Neuronal stem cell (in vitro differentiated cells): ENCODE measurements around the gene IL12A.

Source experiments
- DNase-seq: peaks from one replicate; pipeline ENCODE4 v3.0.0-alpha.2; 2013; ENCODE audit warnings: low spot score
- H2AFZ ChIP-seq: one replicate; pipeline ENCODE4 v1.6.1; 2013; ENCODE audit warnings: mild to moderate bottlenecking, low read length, inconsistent platforms
- H2AK5ac ChIP-seq: 2 replicates; pipeline ENCODE4 v1.6.1; 2013; ENCODE audit warnings: low read depth, mild to moderate bottlenecking, inconsistent platforms, low read length, moderate library complexity, mixed read lengths
- H2BK120ac ChIP-seq: 2 replicates; pipeline ENCODE4 v1.6.1; 2013; ENCODE audit warnings: low read depth, mild to moderate bottlenecking, inconsistent platforms, low read length, moderate library complexity, mixed read lengths
- H2BK12ac ChIP-seq: one replicate; pipeline ENCODE4 v1.6.1; 2013; ENCODE audit warnings: low read length, inconsistent platforms
- H2BK15ac ChIP-seq: 2 replicates; pipeline ENCODE4 v1.6.1; 2013; ENCODE audit warnings: mild to moderate bottlenecking, low read length, inconsistent platforms, mixed read lengths
- H2BK5ac ChIP-seq: one replicate; pipeline ENCODE4 v1.6.1; 2013; ENCODE audit warnings: inconsistent platforms, mild to moderate bottlenecking, low read length, moderate library complexity
- H3K14ac ChIP-seq: one replicate; pipeline ENCODE4 v1.6.1; 2013; ENCODE audit warnings: low read length, inconsistent platforms
- H3K18ac ChIP-seq: 2 replicates; pipeline ENCODE4 v1.6.1; 2013; ENCODE audit warnings: low read length, inconsistent platforms
- H3K23ac ChIP-seq: 2 replicates; pipeline ENCODE4 v1.6.1; 2013; ENCODE audit warnings: low read depth, mild to moderate bottlenecking, mixed read lengths, low read length, inconsistent platforms; ENCODE audit not compliant: poor library complexity
- H3K27ac ChIP-seq: replicated peaks from 3 replicates; pipeline ENCODE4 v1.5.1; 2013; ENCODE audit warnings: low read length, inconsistent platforms
- H3K27me3 ChIP-seq, 3 experiments: 2 replicates each; pipeline ENCODE4 v1.6.1; 2013; ENCODE audit warnings: low read length in 3 of 3, mild to moderate bottlenecking in 2 of 3, inconsistent platforms in 1 of 3, low read depth in 1 of 3, mixed read lengths in 1 of 3, moderate library complexity in 1 of 3; ENCODE audit not compliant: control insufficient read depth in 3 of 3, insufficient read depth in 3 of 3
- H3K36me3 ChIP-seq, 2 donors: replicated peaks in 1 of 2; 2 replicates each; pipeline ENCODE4 v1.6.1; 2013; ENCODE audit warnings: low read length in 2 of 2; ENCODE audit not compliant: control insufficient read depth in 2 of 2, insufficient read depth in 2 of 2
- H3K4ac ChIP-seq: 2 replicates; pipeline ENCODE4 v1.6.1; 2013; ENCODE audit warnings: inconsistent platforms, mild to moderate bottlenecking, low read length, moderate library complexity
- H3K4me1 ChIP-seq, 2 donors: 1 replicate in 1 of 2; 2 replicates in 1 of 2; pipeline ENCODE4 v1.6.1; 2013; ENCODE audit warnings: low read length in 2 of 2, low read depth in 1 of 2; ENCODE audit not compliant: control insufficient read depth in 2 of 2, insufficient read depth in 1 of 2
- H3K4me2 ChIP-seq: one replicate; pipeline ENCODE4 v1.6.1; 2013; ENCODE audit warnings: mild to moderate bottlenecking, low read length, inconsistent platforms; ENCODE audit not compliant: insufficient read depth, poor library complexity, severe bottlenecking
- H3K4me3 ChIP-seq, 2 donors: 2 replicates each; pipeline ENCODE4 v1.5.1; 2013; ENCODE audit warnings: low read length in 2 of 2, mild to moderate bottlenecking in 2 of 2, inconsistent platforms in 1 of 2, moderate library complexity in 1 of 2
- H3K79me1 ChIP-seq: one replicate; pipeline ENCODE4 v1.6.1; 2013; ENCODE audit warnings: low read depth, mild to moderate bottlenecking, inconsistent platforms, low read length, moderate library complexity
- H3K9ac ChIP-seq: one replicate; pipeline ENCODE4 v1.6.1; 2013; ENCODE audit warnings: mild to moderate bottlenecking, low read depth, low read length, inconsistent platforms; ENCODE audit not compliant: poor library complexity
- H3K9me3 ChIP-seq, 2 donors: replicated peaks in 1 of 2; 2 replicates each; pipeline versions ENCODE3 to v1.6.1; 2013; ENCODE audit warnings: low read length in 2 of 2, mild to moderate bottlenecking in 2 of 2, inconsistent platforms in 1 of 2, low read depth in 1 of 2, mixed read lengths in 1 of 2, moderate library complexity in 1 of 2; ENCODE audit not compliant: control insufficient read depth in 2 of 2, insufficient read depth in 1 of 2
- H4K8ac ChIP-seq: one replicate; pipeline ENCODE4 v1.6.1; 2013; ENCODE audit warnings: low read depth, mild to moderate bottlenecking, inconsistent platforms, low read length, moderate library complexity
- H4K91ac ChIP-seq: one replicate; pipeline ENCODE4 v1.6.1; 2013; ENCODE audit warnings: low read length, low read depth, mild to moderate bottlenecking, inconsistent platforms; ENCODE audit not compliant: poor library complexity
- WGBS, 2 donors: extraction: QIAGEN DNeasy Blood & Tissue Kit; methylation state at CpG; one replicate each; pipeline ENCODE4 v1.1.7; 2013; ENCODE audit warnings: missing lambda C conversion rate in 2 of 2, mixed read lengths in 1 of 2; ENCODE audit not compliant: insufficient read length in 2 of 2, insufficient replicate concordance in 1 of 2; ENCODE audit errors: extremely low coverage in 2 of 2; 5-methylcytosine and 5-hydroxymethylcytosine counted together

Gene IL12A

GRCh38 chr3:159947220-159947619 is 41.4 kb upstream of the IL12A start:
- no peaks in the 10 kb centered on the region for H3K36me3 ChIP-seq
- H3K79me1 ChIP-seq = no peaks in the 10 kb centered on the region
- no peak overlapping the region for H3K18ac ChIP-seq
- no peak overlapping the region for H2AFZ ChIP-seq
- H3K4me3 ChIP-seq = no peak overlapping the region
- H3K9ac ChIP-seq = no peak overlapping the region
- DNase-seq = no peak
- no peak overlapping the region for H2BK5ac ChIP-seq
- no peak overlapping the region for H4K8ac ChIP-seq
- no peak overlapping the region for H3K23ac ChIP-seq
- no peak overlapping the region for H3K4me2 ChIP-seq
- no peaks in the 10 kb centered on the region for H3K4me1 ChIP-seq
- H2BK120ac ChIP-seq = no peak overlapping the region
- H3K27me3 ChIP-seq = peaks cover 0 to 8% (median 0%) of the 10 kb centered on the region in 3 experiments
- H3K4ac ChIP-seq = no peak overlapping the region
- H4K91ac ChIP-seq = no peak overlapping the region
- H3K14ac ChIP-seq = no peak overlapping the region
- no peak overlapping the region for H3K27ac ChIP-seq
- no peak overlapping the region for H2AK5ac ChIP-seq
- no peak overlapping the region for H2BK15ac ChIP-seq
- H2BK12ac ChIP-seq = no peak overlapping the region
- no peaks in the 10 kb centered on the region for H3K9me3 ChIP-seq

- H3K27me3 ChIP-seq = peaks cover 0 to 8% (median 0%) of the 10 kb centered on the region in 3 experiments
- no peak overlapping the region for H2BK12ac ChIP-seq
- no peak overlapping the region for H4K91ac ChIP-seq
- no peak for DNase-seq
- no peak overlapping the region for H3K14ac ChIP-seq
- H4K8ac ChIP-seq = no peak overlapping the region
- no peaks in the 10 kb centered on the region for H3K4me1 ChIP-seq
- 100% methylated on average over 1 of the region's 5 CpGs; no CpG with 5 or more reads in 1 of the 2 donors for WGBS, 2 donors
- no peak overlapping the region for H3K4ac ChIP-seq
- no peak overlapping the region for H3K18ac ChIP-seq
- no peak overlapping the region for H2AFZ ChIP-seq
- no peak overlapping the region for H2AK5ac ChIP-seq
- H3K4me3 ChIP-seq = no peak overlapping the region
- no peak overlapping the region for H3K23ac ChIP-seq
- H3K27ac ChIP-seq = no peak overlapping the region
- no peaks in the 10 kb centered on the region for H3K79me1 ChIP-seq
- H3K9ac ChIP-seq = no peak overlapping the region
- no peaks in the 10 kb centered on the region for H3K36me3 ChIP-seq
- H2BK120ac ChIP-seq = no peak overlapping the region
- H3K4me2 ChIP-seq = no peak overlapping the region
- H2BK5ac ChIP-seq = no peak overlapping the region
- H3K9me3 ChIP-seq = no peaks in the 10 kb centered on the region
- H2BK15ac ChIP-seq = no peak overlapping the region
Observed at GRCh38 chr3:159948429-159949144, 40.0 kb upstream of the IL12A start.

- peak overlapping the region in 1 of 2 donors; percentile 13 for H3K4me3 ChIP-seq
- no peaks in the 10 kb centered on the region for H3K9me3 ChIP-seq
- DNase-seq = no peak
- H3K14ac ChIP-seq = no peak overlapping the region
- H4K91ac ChIP-seq = no peak overlapping the region
- no peak overlapping the region for H3K27ac ChIP-seq
- no peak overlapping the region for H3K18ac ChIP-seq
- no peaks in the 10 kb centered on the region for H3K36me3 ChIP-seq
- H3K23ac ChIP-seq = no peak overlapping the region
- no peak overlapping the region for H2BK5ac ChIP-seq
- H3K9ac ChIP-seq = no peak overlapping the region
- no CpG with 5 or more reads among the region's 3 CpGs for WGBS, 2 donors
- no peaks in the 10 kb centered on the region for H3K4me1 ChIP-seq
- H2BK120ac ChIP-seq = no peak overlapping the region
- no peak overlapping the region for H3K4me2 ChIP-seq
- H4K8ac ChIP-seq = no peak overlapping the region
- no peak overlapping the region for H3K4ac ChIP-seq
- no peak overlapping the region for H2BK12ac ChIP-seq
- H3K27me3 ChIP-seq = peaks cover 0 to 8% (median 0%) of the 10 kb centered on the region in 3 experiments
- H2BK15ac ChIP-seq = no peak overlapping the region
- no peak overlapping the region for H2AFZ ChIP-seq
- H3K79me1 ChIP-seq = no peaks in the 10 kb centered on the region
- H2AK5ac ChIP-seq = no peak overlapping the region
Observed at GRCh38 chr3:159950156-159950898, 38.3 kb upstream of the IL12A start.

- H2BK15ac ChIP-seq = no peak overlapping the region
- H2BK12ac ChIP-seq = no peak overlapping the region
- H4K8ac ChIP-seq = no peak overlapping the region
- DNase-seq = no peak
- no peak overlapping the region for H3K9ac ChIP-seq
- H3K4me1 ChIP-seq = no peaks in the 10 kb centered on the region
- H3K4ac ChIP-seq = no peak overlapping the region
- H3K23ac ChIP-seq = no peak overlapping the region
- no peak overlapping the region for H2AFZ ChIP-seq
- H3K36me3 ChIP-seq = no peaks in the 10 kb centered on the region
- H2BK120ac ChIP-seq = no peak overlapping the region
- H3K18ac ChIP-seq = no peak overlapping the region
- no peak overlapping the region for H3K4me2 ChIP-seq
- H2BK5ac ChIP-seq = no peak overlapping the region
- H3K4me3 ChIP-seq = no peak overlapping the region
- no peak overlapping the region for H3K14ac ChIP-seq
- no peaks in the 10 kb centered on the region for H3K9me3 ChIP-seq
- H3K27me3 ChIP-seq = peaks cover 0 to 8% (median 0%) of the 10 kb centered on the region in 3 experiments
- H2AK5ac ChIP-seq = no peak overlapping the region
- no peak overlapping the region for H4K91ac ChIP-seq
- no peak overlapping the region for H3K27ac ChIP-seq
- no CpG with 5 or more reads among the region's 2 CpGs for WGBS, 2 donors
- no peaks in the 10 kb centered on the region for H3K79me1 ChIP-seq
Observed at GRCh38 chr3:159951540-159951939, 37.1 kb upstream of the IL12A start.
